Measurements from ENCODE around the gene MAP7D1.

The MAP7D1 gene

GRCh38 chr1:36115200-36115669 lies 40.7 kb upstream of the MAP7D1 start:
- H3K4me1 ChIP-seq (ENCODE audit: low read depth, poor library complexity, severe bottlenecking), result no peaks in the 10 kb centered on the region
- H3K36me3 ChIP-seq (ENCODE audit: insufficient read depth), result no peaks in the 10 kb centered on the region
- H3K4me2 ChIP-seq, result no peak overlapping the region
- H3K27me3 ChIP-seq (ENCODE audit: insufficient read depth, low read depth), result no peaks in the 10 kb centered on the region
- no peak overlapping the region for H3K9ac ChIP-seq
- no peaks in the 10 kb centered on the region for H3K79me2 ChIP-seq (ENCODE audit: insufficient read depth, low read depth)
- no peak overlapping the region for H3K27ac ChIP-seq
- H4K20me1 ChIP-seq (ENCODE audit: insufficient read depth), result no peaks in the 10 kb centered on the region
- TF ChIP-seq CTCF (conservative IDR thresholded peaks at IDR 0.05; ENCODE audit: low read depth, low read length), result no peak
- no peak overlapping the region for H3K4me3 ChIP-seq (IDR thresholded peaks at IDR 0.05; ENCODE audit: insufficient read depth, low read depth, low read length)
- H2AFZ ChIP-seq (ENCODE audit: low read depth), result no peak overlapping the region

GRCh38 chr1:36115931-36116330 lies 40.0 kb upstream of the MAP7D1 start:
- H2AFZ ChIP-seq (ENCODE audit: low read depth), result no peak overlapping the region
- H3K36me3 ChIP-seq (ENCODE audit: insufficient read depth), result no peaks in the 10 kb centered on the region
- H4K20me1 ChIP-seq (ENCODE audit: insufficient read depth), result no peaks in the 10 kb centered on the region
- H3K27ac ChIP-seq, result no peak overlapping the region
- H3K4me3 ChIP-seq (IDR thresholded peaks at IDR 0.05; ENCODE audit: insufficient read depth, low read depth, low read length), result no peak overlapping the region
- no peaks in the 10 kb centered on the region for H3K4me1 ChIP-seq (ENCODE audit: low read depth, poor library complexity, severe bottlenecking)
- no peaks in the 10 kb centered on the region for H3K79me2 ChIP-seq (ENCODE audit: insufficient read depth, low read depth)
- TF ChIP-seq CTCF (conservative IDR thresholded peaks at IDR 0.05; ENCODE audit: low read depth, low read length), result no peak
- H3K27me3 ChIP-seq (ENCODE audit: insufficient read depth, low read depth), result no peaks in the 10 kb centered on the region
- H3K9ac ChIP-seq, result no peak overlapping the region
- H3K4me2 ChIP-seq, result no peak overlapping the region

GRCh38 chr1:36116901-36117300 lies 39.1 kb upstream of the MAP7D1 start:
- H3K27me3 ChIP-seq (ENCODE audit: insufficient read depth, low read depth), result no peaks in the 10 kb centered on the region
- H3K79me2 ChIP-seq (ENCODE audit: insufficient read depth, low read depth), result no peaks in the 10 kb centered on the region
- H4K20me1 ChIP-seq (ENCODE audit: insufficient read depth), result no peaks in the 10 kb centered on the region
- no peak overlapping the region for H2AFZ ChIP-seq (ENCODE audit: low read depth)
- no peak overlapping the region for H3K27ac ChIP-seq
- no peak overlapping the region for H3K9ac ChIP-seq
- no peak overlapping the region for H3K4me2 ChIP-seq
- H3K4me3 ChIP-seq (IDR thresholded peaks at IDR 0.05; ENCODE audit: insufficient read depth, low read depth, low read length), result no peak overlapping the region
- no peak for TF ChIP-seq CTCF (conservative IDR thresholded peaks at IDR 0.05; ENCODE audit: low read depth, low read length)
- H3K4me1 ChIP-seq (ENCODE audit: low read depth, poor library complexity, severe bottlenecking), result no peaks in the 10 kb centered on the region
- no peaks in the 10 kb centered on the region for H3K36me3 ChIP-seq (ENCODE audit: insufficient read depth)

- Histone ChIP-seq H3K4me1 (ENCODE audit: low read depth, poor library complexity, severe bottlenecking) (no peaks in the 10 kb centered on the region), H3K27ac (no peak overlapping the region), H3K36me3 (ENCODE audit: insufficient read depth) (no peaks in the 10 kb centered on the region), H4K20me1 (ENCODE audit: insufficient read depth) (no peaks in the 10 kb centered on the region), H2AFZ (ENCODE audit: low read depth) (no peak overlapping the region), H3K27me3 (ENCODE audit: insufficient read depth, low read depth) (no peaks in the 10 kb centered on the region), H3K4me2 (no peak overlapping the region), H3K9ac (no peak overlapping the region), H3K79me2 (ENCODE audit: insufficient read depth, low read depth) (no peaks in the 10 kb centered on the region), H3K4me3 (IDR thresholded peaks at IDR 0.05; ENCODE audit: insufficient read depth, low read depth, low read length) (no peak overlapping the region)
- TF ChIP-seq CTCF (conservative IDR thresholded peaks at IDR 0.05; ENCODE audit: low read depth, low read length), result no peak
Measured at GRCh38 chr1:36118447-36119204, 37.3 kb upstream of the MAP7D1 start.

Data from KMS-11 (cell line).